Suprapubic skin (tissue), 4 donors: Measurements from ENCODE around the gene HCRT. TPM values are rescaled to one million over a fixed set of nuclear protein-coding genes. Genes with fewer than 3 reads are reported as not detected.

ENCODE experiments used
- total RNA-seq, 4 donors: library from RNA; depleted of rRNA; stranded (reverse); fragments of >200 nt; gene quantifications; one replicate each; pipeline ENCODE4 v1.1.0, GENCODE V29; 2016

The HCRT gene
- total RNA-seq, 4 donors from 2014 or later: not detected

Other genes starting within 250 kb of the HCRT start
- 10 to 100 TPM; 44.3 to 55.1 (median 47.3) TPM for gene CNP, start 218.7 kb downstream of the HCRT start, total RNA-seq
- gene DNAJC7, start 168.0 kb downstream of the HCRT start, total RNA-seq: 10 to 100 TPM; 57.5 to 82.6 (median 60.2) TPM
- 10 to 100 TPM; 33.7 to 52.5 (median 43.9) TPM for gene NKIRAS2, start 165.4 kb downstream of the HCRT start, total RNA-seq
- gene C17orf113, start 134.9 kb downstream of the HCRT start, total RNA-seq: 1 to 10 TPM in 2 of 4 donors, under 1 TPM in 2; 0.60 to 2.3 (median 1.4) TPM
- gene ZNF385C, start 87.0 kb downstream of the HCRT start, total RNA-seq: 1 to 10 TPM in 1 of 4 donors, under 1 TPM in 3; 0.47 to 1.9 (median 0.68) TPM
- 10 to 100 TPM in 3 of 4 donors, 1 to 10 TPM in 1; 8.2 to 14.2 (median 11.9) TPM for gene DHX58, start 72.7 kb downstream of the HCRT start, total RNA-seq
- 100 to 1,000 TPM in 1 of 4 donors, 10 to 100 TPM in 3; 36.3 to 107 (median 57.1) TPM for gene KAT2A, start 64.1 kb downstream of the HCRT start, total RNA-seq
- gene HSPB9, start 62.6 kb downstream of the HCRT start, total RNA-seq: under 1 TPM in 2 of 4 donors, not detected in 2; 0.31 to 0.48 TPM
- gene RAB5C, start 30.5 kb downstream of the HCRT start, total RNA-seq: 100 to 1,000 TPM in 1 of 4 donors, 10 to 100 TPM in 3; 94.4 to 105 (median 96.8) TPM
- gene KCNH4, start 4.3 kb downstream of the HCRT start, total RNA-seq: not detected
- gene GHDC, start 9.0 kb upstream of the HCRT start, total RNA-seq: 10 to 100 TPM; 14.6 to 22.8 (median 18.7) TPM
- 100 to 1,000 TPM in 1 of 4 donors, 10 to 100 TPM in 3; 52.7 to 105 (median 57.6) TPM for gene STAT5B, start 90.9 kb upstream of the HCRT start, total RNA-seq
- gene STAT5A, start 103.0 kb upstream of the HCRT start, total RNA-seq: 10 to 100 TPM; 32.1 to 56.0 (median 45.6) TPM
- 100 to 1,000 TPM; 144 to 174 (median 152) TPM for gene STAT3, start 203.0 kb upstream of the HCRT start, total RNA-seq
- gene CAVIN1, start 237.8 kb upstream of the HCRT start, total RNA-seq: 100 to 1,000 TPM; 153 to 224 (median 182) TPM